ENCODE data around the gene BRSK1.

The BRSK1 gene

DNA sequence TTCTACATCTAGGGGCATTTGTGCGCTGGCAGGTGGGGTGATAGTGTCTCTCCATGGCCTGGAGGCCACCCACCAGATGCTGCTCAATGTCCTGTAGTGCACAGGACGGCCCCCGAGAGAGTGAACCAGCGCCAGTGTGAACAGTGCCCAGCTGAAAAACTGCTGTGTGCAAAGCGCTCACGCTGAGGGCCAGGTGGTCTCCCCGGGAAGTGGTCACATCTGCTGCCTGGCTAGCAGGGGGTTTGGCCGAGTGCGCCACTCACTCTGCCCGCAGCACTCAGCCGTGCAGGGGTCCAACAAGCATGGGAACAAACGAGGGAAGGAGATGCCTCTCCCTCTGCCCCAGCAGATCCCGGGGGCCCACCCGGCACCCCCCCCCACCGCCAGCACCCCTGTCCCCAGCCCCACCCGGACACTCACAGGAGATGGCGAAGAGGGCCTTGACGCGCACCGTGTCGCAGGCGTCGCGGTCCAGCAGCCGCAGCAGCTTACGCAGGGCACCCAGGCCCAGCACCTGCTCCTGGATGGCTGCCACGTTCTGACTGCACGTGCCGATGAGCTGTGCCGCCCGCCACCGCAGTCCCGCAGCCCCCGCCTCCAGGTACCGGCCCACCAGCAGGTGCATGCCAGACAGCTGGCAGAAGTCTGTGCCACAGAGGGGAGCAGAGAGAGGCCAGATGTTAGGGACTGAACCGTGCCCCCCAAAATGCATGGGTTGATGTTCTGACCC is 9.7 kb upstream of the BRSK1 start:
- DNase-seq (ENCODE audit: low spot score): no peak

DNA sequence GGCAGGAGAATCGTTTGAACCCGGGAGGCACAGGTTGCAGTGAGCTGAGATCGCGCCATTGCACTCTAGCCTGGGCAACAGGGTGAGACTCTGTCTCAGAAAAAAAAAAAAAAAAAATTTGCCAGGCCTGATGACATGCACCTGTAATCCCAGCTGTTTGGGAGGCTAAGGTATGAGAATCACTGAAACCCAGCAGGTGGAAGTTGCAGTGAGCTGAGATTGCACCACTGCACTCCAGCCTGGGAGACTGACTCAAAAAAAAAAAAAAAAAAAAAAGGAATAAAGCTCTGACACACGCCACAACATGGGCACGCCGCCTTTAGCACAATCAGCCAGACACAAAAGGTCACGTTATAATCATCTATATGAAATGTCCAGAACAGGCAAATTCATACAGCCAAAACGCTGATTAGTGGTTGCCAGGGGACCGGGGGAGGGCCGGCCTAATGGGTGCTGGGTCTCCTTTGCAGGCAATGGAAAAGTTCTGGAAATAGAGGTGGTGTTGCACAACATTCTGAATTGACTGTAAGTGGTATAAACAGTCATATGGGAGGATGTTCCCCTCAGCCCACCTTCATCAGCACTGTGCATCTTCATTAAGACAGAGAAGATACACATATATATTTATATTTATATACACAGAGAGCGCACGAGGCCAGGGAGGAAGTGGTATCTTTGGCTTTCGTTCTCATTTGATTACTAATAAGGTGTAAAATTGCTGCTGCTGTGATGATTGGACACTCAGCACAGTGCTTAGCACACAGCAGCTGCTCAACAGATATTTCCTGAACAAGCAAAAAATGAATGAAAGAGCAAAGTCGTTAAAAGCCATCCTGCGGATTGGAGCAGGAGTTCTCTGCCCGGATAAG is 7.7 kb upstream of the BRSK1 start:
- no peak for DNase-seq (ENCODE audit: low spot score)

GRCh38 chr19:55276720-55277430 is 6.9 kb upstream of the BRSK1 start:
- DNase-seq (ENCODE audit: low spot score): no peak

GRCh38 chr19:55277494-55277893 is 6.3 kb upstream of the BRSK1 start:
- no peak for DNase-seq (ENCODE audit: low spot score)

DNA sequence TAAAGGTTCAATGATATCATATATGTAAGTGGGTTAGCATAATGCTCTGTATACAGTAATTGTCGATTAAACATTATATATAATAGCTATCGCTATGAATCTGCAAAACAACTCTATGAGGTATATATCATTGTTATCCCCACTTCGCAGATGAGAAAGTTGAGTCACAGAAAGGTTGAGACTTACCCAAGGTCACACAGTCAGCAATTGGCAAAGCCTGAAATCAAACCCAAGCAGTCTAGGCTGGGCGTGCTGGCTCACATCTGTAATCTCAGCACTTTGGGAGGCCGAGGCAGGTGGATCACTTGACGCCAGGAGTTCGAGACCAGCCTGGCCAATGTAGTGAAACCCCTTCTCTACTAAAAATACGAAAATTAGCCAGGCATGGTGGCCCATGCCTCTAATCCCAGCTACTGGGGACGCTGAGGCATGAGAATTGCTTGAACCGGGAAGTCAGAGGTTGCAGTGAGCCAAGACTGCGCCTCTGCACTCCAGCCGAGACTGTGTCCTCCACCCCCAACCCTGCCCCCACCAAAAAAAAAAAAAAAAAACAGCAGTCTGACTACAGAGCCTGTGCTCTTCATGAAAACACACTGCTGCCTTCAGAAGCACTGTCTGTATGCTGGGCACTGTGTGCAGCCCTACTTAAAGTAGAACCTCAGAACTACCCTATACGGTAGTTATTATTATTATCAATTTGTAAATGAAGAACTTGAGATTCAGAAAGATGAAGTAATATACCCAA is 5.2 kb upstream of the BRSK1 start:
- no peak for DNase-seq (ENCODE audit: low spot score)

- no peak for DNase-seq (ENCODE audit: low spot score)
These were observed 4.5 kb upstream of the BRSK1 start for GRCh38 chr19:55279340-55279739.

GRCh38 chr19:55279770-55280643 is 3.8 kb upstream of the BRSK1 start, which contains the start of gene HSPBP1:
HSPBP1 (minus strand) TSS chr19:55280110; CDS start chr19:55279608, 502 bp downstream.
- peak; percentile 94 for DNase-seq (ENCODE audit: low spot score)

GRCh38 chr19:55284405-55285058 is 735 bp downstream of the BRSK1 start:
- DNase-seq (ENCODE audit: low spot score): no peak

DNA sequence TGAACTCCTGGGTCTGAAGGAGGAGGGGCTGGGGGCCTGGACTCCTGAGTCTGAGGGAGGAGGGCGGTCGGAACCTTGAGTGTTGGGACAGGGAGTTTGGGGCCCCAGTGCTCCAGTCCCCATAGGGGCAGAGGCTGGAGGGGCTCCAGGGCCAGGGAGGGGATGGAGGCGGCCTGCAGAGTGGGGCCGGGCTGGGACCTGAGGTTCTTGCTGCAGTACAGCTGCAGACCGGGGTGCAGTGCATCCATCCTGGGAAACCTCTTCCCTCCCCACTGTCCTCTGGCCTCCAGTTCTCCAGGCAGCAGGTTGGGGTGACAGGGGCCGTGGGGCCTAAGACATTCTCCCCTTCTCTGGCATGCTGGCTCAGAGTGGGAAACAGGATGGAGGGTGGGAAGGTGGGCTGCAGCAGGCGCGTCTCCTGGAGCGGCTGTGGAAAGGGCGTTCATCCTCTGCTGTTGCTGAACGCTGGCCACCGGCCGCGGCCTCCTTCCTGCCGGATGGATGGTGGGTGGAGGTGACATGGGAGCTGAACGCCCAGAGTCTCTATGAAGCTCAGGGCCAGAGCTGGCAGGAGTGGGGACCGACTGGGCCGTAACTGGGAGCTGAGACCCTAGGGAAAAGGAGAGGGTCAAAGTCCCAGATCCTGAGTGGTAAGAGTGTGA is 1.6 kb downstream of the BRSK1 start:
- no peak for DNase-seq (ENCODE audit: low spot score)

- DNase-seq (ENCODE audit: low spot score): no peak
These were observed 3.7 kb downstream of the BRSK1 start for GRCh38 chr19:55287361-55288079.

GRCh38 chr19:55289117-55289796 is 5.5 kb downstream of the BRSK1 start:
- DNase-seq (ENCODE audit: low spot score): no peak

DNA sequence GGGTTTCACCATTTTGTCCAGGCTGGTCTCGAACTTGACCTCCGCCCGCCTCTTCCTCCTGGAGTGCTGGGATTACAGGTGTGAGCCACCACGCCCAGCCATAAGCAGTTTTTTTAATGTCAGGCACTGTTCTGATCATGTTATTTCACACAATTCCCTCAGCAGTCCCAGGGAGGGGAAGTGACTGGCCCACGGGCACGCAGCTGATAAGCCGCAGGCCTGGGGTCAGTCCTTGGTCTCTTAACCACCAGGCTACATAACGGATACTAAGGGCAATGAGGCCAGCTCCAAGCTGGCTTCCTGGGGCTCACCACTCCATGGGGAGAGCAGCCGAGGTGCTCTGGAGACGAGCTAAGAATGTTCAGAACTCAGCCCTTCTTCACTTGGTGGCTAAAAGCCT is 13.5 kb downstream of the BRSK1 start:
- no peak for DNase-seq (ENCODE audit: low spot score)

DNA sequence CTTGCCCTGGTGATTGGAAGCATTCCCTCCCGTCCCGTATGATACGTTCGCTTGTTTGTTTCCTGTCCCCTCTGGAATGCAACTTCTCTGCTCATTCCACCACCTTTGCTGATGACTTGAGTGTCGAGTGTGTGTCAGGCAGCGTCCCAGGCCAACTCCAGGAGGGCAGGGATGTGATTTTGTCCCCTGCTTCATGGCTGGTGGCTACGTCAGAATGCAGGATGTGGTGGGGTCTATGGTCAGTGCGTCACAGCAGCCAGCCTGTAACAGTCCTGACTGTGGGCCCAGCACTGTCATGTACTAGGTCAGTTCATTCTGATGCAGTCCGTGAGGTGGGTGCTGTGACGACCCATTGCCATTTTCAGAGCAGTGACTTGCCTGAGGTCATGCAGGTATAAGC is 16.2 kb downstream of the BRSK1 start:
- DNase-seq (ENCODE audit: low spot score): no peak

DNA sequence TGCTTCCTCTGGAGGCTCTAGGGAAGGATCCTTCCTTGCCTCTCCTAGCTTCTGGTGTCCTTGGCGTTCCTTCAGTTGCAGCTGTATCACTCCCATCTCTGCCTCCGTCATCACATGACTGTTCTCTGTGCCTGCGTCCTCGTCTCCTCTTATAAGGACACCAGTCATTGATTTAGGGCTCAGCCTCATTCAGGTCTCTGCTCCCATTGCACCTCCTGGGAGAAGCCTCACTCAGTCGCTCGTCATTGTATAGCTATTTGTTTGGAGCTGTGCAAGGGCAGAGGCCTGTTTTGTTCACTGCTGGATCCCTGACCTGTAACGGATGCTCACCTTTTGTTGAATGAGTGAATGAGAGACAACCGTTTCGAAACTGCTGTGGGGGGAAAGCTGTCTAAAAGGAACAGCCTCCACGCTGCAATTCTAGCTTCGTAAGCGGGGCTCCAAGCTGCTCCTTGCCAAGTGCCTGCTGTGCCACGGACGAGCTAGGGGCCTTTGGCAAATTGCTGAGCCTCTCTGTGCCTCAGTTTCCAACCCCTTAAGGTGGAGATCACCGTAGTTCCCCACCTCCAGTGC is 17.2 kb downstream of the BRSK1 start:
- no peak for DNase-seq (ENCODE audit: low spot score)

DNA sequence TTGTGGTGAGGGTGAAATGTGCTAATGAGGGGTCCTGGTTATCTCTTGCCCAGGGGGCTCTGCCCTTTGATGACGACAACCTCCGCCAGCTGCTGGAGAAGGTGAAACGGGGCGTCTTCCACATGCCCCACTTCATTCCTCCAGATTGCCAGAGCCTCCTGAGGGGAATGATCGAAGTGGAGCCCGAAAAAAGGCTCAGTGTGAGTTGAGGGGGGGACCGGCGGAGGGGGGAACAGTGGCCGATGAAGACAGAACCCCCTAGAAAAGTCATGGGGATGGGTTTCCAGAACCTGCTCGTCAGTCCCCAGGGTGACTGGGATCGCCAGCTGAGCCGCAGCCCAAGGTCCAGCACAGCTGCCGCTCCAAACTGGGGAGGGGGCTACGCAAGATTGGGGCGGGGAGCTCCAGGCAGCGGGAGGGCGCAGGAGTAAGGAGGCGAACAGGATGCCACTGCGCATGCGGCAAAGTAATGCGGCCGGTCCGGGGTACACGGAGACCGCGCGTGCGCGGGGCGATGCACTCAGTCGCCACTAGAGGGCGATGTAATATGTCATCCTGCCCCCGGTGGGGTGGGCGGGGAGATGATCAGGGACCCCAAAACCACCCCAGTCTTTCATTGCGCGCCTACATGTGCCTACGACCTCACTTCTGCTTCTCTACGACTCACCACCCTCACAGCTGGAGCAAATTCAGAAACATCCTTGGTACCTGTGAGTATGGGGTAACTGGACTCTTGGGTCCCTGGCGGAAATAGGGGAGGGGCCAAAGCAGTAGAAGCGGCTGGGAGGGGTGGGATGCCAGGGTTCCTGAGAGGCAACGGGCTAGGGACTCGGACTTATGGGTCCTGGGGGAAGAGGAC is 17.9 kb downstream of the BRSK1 start:
- peak; percentile 65 for DNase-seq (ENCODE audit: low spot score)

DNA sequence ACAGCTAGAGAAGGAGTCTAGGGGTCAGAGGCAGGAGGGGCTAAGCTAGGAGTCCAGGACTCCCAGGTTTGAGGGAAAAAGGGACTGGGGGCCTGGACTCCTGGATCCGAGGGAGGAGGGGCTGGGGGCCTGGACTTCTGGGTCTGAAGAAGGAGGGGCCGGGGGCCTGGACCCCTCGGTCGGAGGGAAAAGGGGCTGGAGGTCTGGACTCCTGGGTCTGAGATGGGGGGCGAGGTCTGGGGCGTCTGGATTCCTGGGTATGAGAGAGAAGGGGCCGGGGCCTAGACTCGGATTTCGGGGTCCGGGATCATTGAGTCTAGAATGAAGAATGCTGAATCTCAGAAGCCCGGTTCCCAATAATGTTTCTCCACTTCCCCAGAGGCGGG is 18.5 kb downstream of the BRSK1 start:
- DNase-seq (ENCODE audit: low spot score): no peak

DNA sequence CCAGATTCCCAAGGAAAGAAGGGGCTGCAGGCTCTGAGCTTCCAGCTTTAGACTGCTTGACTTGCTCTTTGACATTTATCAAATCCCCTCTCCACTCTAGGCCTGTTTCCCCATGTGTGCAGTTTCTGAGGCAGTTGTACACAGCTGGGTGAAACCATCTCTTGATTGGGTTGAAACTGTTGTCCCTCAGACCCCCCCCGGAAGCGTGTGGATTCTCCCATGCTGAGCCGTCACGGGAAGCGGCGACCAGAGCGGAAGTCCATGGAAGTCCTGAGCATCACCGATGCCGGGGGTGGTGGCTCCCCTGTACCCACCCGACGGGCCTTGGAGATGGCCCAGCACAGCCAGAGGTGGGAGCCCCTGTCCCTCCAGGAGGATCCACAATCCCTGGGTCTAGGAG is 19.7 kb downstream of the BRSK1 start:
- no peak for DNase-seq (ENCODE audit: low spot score)

Measured in SK-N-DZ (cell line).